ENCODE results near the gene GDF10. TPM values are rescaled to one million over a fixed set of nuclear protein-coding genes. Genes with fewer than 3 reads are reported as not detected.
A peak's percentile ranks its signal among the peaks of the same experiment; 100 is the strongest.

The GDF10 gene
- total RNA-seq, 2 donors from 2014 or later, result 0.32 to 28.0 TPM

DNA sequence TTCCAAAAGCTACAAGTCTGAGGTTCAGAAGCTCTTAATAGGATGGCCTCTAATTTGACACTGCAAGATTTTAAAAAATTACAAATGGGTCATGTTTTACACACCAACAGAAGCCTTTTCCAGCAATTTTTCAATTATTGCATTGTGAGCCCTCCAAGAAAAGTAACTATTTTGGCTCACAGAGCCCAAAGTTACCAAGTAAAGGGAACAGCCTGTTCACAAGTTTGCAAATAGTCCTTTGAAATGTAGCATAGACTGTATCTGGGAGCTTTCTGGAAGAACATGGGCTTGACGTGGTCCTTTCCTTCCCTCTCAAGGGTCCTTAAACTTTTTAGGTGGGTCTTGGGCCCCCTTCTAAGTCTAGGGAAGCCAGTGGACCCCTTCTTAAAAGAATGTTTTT lies 1.3 kb upstream of the GDF10 start:
- H3K4me3 ChIP-seq, result no peak overlapping the region
- WGBS, result 77% methylated on average over 1 of the region's 1 CpG
- no peak overlapping the region for H3K27ac ChIP-seq
- no peaks in the 10 kb centered on the region for H3K9me3 ChIP-seq
- no peaks in the 10 kb centered on the region for H3K36me3 ChIP-seq
- H3K4me1 ChIP-seq (replicated peaks), result no peaks in the 10 kb centered on the region
- H3K27me3 ChIP-seq (replicated peaks; ENCODE audit: insufficient read depth), result peaks cover 3% of the 10 kb centered on the region
- no peak for DNase-seq (ENCODE audit: low spot score)
- TF ChIP-seq CTCF (IDR thresholded peaks at IDR 0.05) (no peak), POLR2AphosphoS5 (IDR thresholded peaks at IDR 0.05) (no peak), POLR2A (IDR thresholded peaks at IDR 0.05) (no peak)
- intact Hi-C loops (cut with DNase I), result loop anchor here (5.0 kb wide), 1 partner anchor 131 kb away; no protein-coding TSS in a partner anchor

- Histone ChIP-seq H3K4me1 (replicated peaks) (no peaks in the 10 kb centered on the region), H3K27me3 (replicated peaks; ENCODE audit: insufficient read depth) (peaks cover 3% of the 10 kb centered on the region), H3K9me3 (no peaks in the 10 kb centered on the region), H3K27ac (no peak overlapping the region), H3K4me3 (peak overlapping the region; percentile 28 to 30), H3K36me3 (no peaks in the 10 kb centered on the region)
- TF ChIP-seq POLR2AphosphoS5 (IDR thresholded peaks at IDR 0.05) (no peak), CTCF (IDR thresholded peaks at IDR 0.05) (no peak), POLR2A (IDR thresholded peaks at IDR 0.05) (no peak)
- WGBS, result 6% methylated on average over 28 of the region's 57 CpGs
- no peak for DNase-seq (ENCODE audit: low spot score)
- intact Hi-C loops (cut with DNase I), result no loop called here
Observed at GRCh38 chr10:47300429-47300931, 483 bp downstream of the GDF10 start.

DNA sequence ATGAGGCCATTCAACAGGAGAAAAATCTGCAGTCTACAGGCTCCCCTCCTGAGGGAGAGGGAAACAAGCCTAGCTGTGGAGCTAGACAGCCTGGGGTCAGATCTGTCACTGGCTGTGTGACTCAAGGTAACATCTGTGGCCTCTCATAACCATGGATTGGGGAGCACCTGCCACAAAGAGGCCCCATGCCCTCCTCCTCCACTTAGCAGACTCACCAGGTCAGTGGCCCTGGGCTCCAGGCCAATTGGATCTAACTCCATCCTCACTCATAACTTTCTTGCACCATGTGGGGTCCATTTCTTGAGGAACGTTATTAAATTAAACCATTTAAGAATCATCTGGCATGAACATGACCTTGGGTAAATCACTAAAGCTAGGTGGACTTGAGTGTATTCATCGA lies 1.8 kb downstream of the GDF10 start:
- H3K4me1 ChIP-seq (replicated peaks), result no peaks in the 10 kb centered on the region
- WGBS, result 83% methylated on average over 2 of the region's 2 CpGs

GRCh38 chr10:47303105-47303504 lies 3.1 kb downstream of the GDF10 start:
- H3K4me1 ChIP-seq (replicated peaks), result no peaks in the 10 kb centered on the region
- H3K4me3 ChIP-seq, result no peak overlapping the region
- intact Hi-C loops (cut with DNase I), result no loop called here
- 82% methylated on average over 7 of the region's 7 CpGs for WGBS
- H3K27ac ChIP-seq, result no peak overlapping the region
- no peak for TF ChIP-seq POLR2AphosphoS5 (IDR thresholded peaks at IDR 0.05)
- TF ChIP-seq POLR2A (IDR thresholded peaks at IDR 0.05), result no peak
- TF ChIP-seq CTCF (IDR thresholded peaks at IDR 0.05), result no peak
- H3K27me3 ChIP-seq (replicated peaks; ENCODE audit: insufficient read depth), result peaks cover 3% of the 10 kb centered on the region
- no peaks in the 10 kb centered on the region for H3K9me3 ChIP-seq
- no peaks in the 10 kb centered on the region for H3K36me3 ChIP-seq
- DNase-seq (ENCODE audit: low spot score), result no peak

More for the DNA sequence above, 1.8 kb downstream of the GDF10 start:
- Histone ChIP-seq H3K4me3 (no peak overlapping the region), H3K36me3 (no peaks in the 10 kb centered on the region), H3K27me3 (replicated peaks; ENCODE audit: insufficient read depth) (peaks cover 3% of the 10 kb centered on the region), H3K9me3 (no peaks in the 10 kb centered on the region), H3K27ac (no peak overlapping the region)
- intact Hi-C loops (cut with DNase I), result no loop called here
- DNase-seq (ENCODE audit: low spot score), result no peak
- TF ChIP-seq CTCF (IDR thresholded peaks at IDR 0.05) (no peak), POLR2A (IDR thresholded peaks at IDR 0.05) (no peak), POLR2AphosphoS5 (IDR thresholded peaks at IDR 0.05) (no peak)

- TF ChIP-seq POLR2A (IDR thresholded peaks at IDR 0.05) (no peak), POLR2AphosphoS5 (IDR thresholded peaks at IDR 0.05) (no peak), CTCF (IDR thresholded peaks at IDR 0.05) (no peak)
- H3K4me3 ChIP-seq, result no peak overlapping the region
- no peaks in the 10 kb centered on the region for H3K4me1 ChIP-seq (replicated peaks)
- peaks cover 3% of the 10 kb centered on the region for H3K27me3 ChIP-seq (replicated peaks; ENCODE audit: insufficient read depth)
- H3K36me3 ChIP-seq, result no peaks in the 10 kb centered on the region
- intact Hi-C loops (cut with DNase I), result no loop called here
- H3K27ac ChIP-seq, result no peak overlapping the region
- no peaks in the 10 kb centered on the region for H3K9me3 ChIP-seq
- DNase-seq (ENCODE audit: low spot score), result no peak
- 88% methylated on average over 6 of the region's 6 CpGs for WGBS
Observed at GRCh38 chr10:47303866-47304265, 3.9 kb downstream of the GDF10 start.
